Mesendoderm (in vitro differentiated cells): Measurements from ENCODE around the gene TCF4.

ENCODE experiments used
- DNase-seq: peaks from one replicate; pipeline ENCODE4 v3.0.0; 2013
- H2AK5ac ChIP-seq: 2 replicates; pipeline ENCODE4 v1.6.1; 2013; ENCODE audit warnings: low read length, inconsistent platforms
- H2BK120ac ChIP-seq: 2 replicates; pipeline ENCODE4 v1.6.1; 2013; ENCODE audit warnings: low read depth, mild to moderate bottlenecking, low read length, moderate library complexity, mixed read lengths
- H2BK15ac ChIP-seq: replicated peaks from 2 replicates; pipeline ENCODE4 v1.6.1; 2013; ENCODE audit warnings: low read depth, mild to moderate bottlenecking, moderate library complexity
- H2BK5ac ChIP-seq: 2 replicates; pipeline ENCODE4 v1.6.1; 2013; ENCODE audit warnings: low read length, inconsistent platforms
- H3K18ac ChIP-seq: 2 replicates; pipeline ENCODE4 v1.6.1; 2013; ENCODE audit warnings: mild to moderate bottlenecking, low read length, mixed read lengths
- H3K23ac ChIP-seq: one replicate; pipeline ENCODE4 v1.6.1; 2013; ENCODE audit warnings: low read length
- H3K27ac ChIP-seq: 2 replicates; pipeline ENCODE4 v1.5.1; 2013; ENCODE audit warnings: low read depth, mild to moderate bottlenecking, inconsistent platforms, low read length, moderate library complexity
- H3K27me3 ChIP-seq: 2 replicates; pipeline ENCODE4 v1.6.1; 2013; ENCODE audit warnings: low read length, control low read depth, mild to moderate bottlenecking, inconsistent platforms; ENCODE audit not compliant: insufficient read depth, poor library complexity
- H3K36me3 ChIP-seq: 2 replicates; pipeline ENCODE4 v1.6.1; 2013; ENCODE audit warnings: low read length, inconsistent platforms; ENCODE audit not compliant: control insufficient read depth, insufficient read depth
- H3K4ac ChIP-seq: one replicate; pipeline ENCODE4 v1.6.1; 2013; ENCODE audit warnings: low read depth, mild to moderate bottlenecking, low read length, moderate library complexity
- H3K4me1 ChIP-seq: 2 replicates; pipeline ENCODE4 v1.6.1; 2013; ENCODE audit warnings: low read depth, low read length, inconsistent platforms; ENCODE audit not compliant: control insufficient read depth
- H3K4me2 ChIP-seq: 2 replicates; pipeline ENCODE4 v1.6.1; 2013; ENCODE audit warnings: low read length
- H3K4me3 ChIP-seq: 2 replicates; pipeline ENCODE4 v1.5.1; 2013; ENCODE audit warnings: mild to moderate bottlenecking, low read length
- H3K56ac ChIP-seq: one replicate; pipeline ENCODE4 v1.6.1; 2013; ENCODE audit warnings: low read length
- H3K79me1 ChIP-seq: 2 replicates; pipeline ENCODE4 v1.6.1; 2013; ENCODE audit warnings: low read length, inconsistent platforms
- H3K79me2 ChIP-seq: 2 replicates; pipeline ENCODE4 v1.6.1; 2013; ENCODE audit warnings: mild to moderate bottlenecking, low read length; ENCODE audit not compliant: control insufficient read depth, insufficient read depth
- H3K9ac ChIP-seq: 2 replicates; pipeline ENCODE4 v1.6.1; 2013; ENCODE audit warnings: low read length, inconsistent platforms
- H4K5ac ChIP-seq: one replicate; pipeline ENCODE4 v1.6.1; 2013; ENCODE audit warnings: low read length
- H4K8ac ChIP-seq: one replicate; pipeline ENCODE4 v1.6.1; 2013; ENCODE audit warnings: low read depth, mild to moderate bottlenecking, control low read depth, low read length, moderate library complexity
- WGBS: extraction: QIAGEN DNeasy Blood & Tissue Kit; methylation state at CpG from one replicate; pipeline ENCODE4 v1.1.7; 2013; ENCODE audit warnings: low lambda C conversion rate, missing lambda C conversion rate; ENCODE audit not compliant: insufficient coverage; ENCODE audit errors: extremely low coverage; 5-methylcytosine and 5-hydroxymethylcytosine counted together

Gene TCF4

DNA sequence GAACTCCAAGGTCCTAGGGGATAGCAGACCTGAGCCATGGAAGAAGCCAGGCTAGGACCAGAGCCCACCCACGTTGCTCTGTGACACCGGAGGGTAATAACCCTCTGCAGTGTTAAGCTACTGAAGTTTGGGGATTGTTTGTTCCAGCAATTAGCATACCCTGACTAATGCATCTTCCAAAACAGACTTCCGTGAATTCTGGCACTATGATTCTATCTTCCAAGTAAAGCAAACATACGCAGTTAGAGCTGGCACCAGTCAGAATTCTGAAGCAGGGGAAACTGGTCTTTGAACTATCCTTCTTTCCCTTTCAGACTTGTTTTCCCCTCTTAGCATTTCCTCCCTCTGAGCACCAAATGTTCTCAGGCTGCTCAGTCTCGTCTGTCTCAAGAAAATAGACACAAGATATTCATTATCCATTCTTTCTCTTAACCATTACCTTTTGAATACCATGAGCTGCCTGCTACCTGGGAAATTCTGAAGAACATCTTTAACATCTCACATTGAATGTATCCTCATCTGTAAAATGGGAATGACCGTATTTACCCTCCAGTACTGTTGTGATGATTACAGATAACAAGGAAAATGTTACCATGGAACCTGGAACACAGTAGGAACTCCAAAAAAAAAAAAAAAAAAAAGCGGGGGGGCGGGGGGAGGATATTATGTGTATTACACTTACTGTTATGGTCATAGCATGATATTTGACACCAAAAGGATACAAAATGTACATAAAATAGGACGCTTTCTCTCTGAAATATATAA is 108.2 kb downstream of the TCF4 start:
- Histone ChIP-seq H3K4me1 (no peaks in the 10 kb centered on the region), H3K9ac (no peak overlapping the region), H3K4ac (no peak overlapping the region), H3K79me1 (peaks cover 30% of the 10 kb centered on the region), H4K5ac (no peak overlapping the region), H3K36me3 (no peaks in the 10 kb centered on the region), H2BK15ac (no peak overlapping the region), H3K4me3 (no peak overlapping the region), H3K27me3 (no peaks in the 10 kb centered on the region), H3K18ac (no peak overlapping the region), H3K4me2 (no peak overlapping the region), H2BK120ac (no peak overlapping the region), H4K8ac (no peak overlapping the region), H3K27ac (no peak overlapping the region), H3K23ac (no peak overlapping the region), H2AK5ac (no peak overlapping the region), H3K79me2 (peaks cover 28% of the 10 kb centered on the region), H2BK5ac (no peak overlapping the region), H3K56ac (no peak overlapping the region)
- no peak for DNase-seq
- WGBS = no CpG with 5 or more reads among the region's 9 CpGs

DNA sequence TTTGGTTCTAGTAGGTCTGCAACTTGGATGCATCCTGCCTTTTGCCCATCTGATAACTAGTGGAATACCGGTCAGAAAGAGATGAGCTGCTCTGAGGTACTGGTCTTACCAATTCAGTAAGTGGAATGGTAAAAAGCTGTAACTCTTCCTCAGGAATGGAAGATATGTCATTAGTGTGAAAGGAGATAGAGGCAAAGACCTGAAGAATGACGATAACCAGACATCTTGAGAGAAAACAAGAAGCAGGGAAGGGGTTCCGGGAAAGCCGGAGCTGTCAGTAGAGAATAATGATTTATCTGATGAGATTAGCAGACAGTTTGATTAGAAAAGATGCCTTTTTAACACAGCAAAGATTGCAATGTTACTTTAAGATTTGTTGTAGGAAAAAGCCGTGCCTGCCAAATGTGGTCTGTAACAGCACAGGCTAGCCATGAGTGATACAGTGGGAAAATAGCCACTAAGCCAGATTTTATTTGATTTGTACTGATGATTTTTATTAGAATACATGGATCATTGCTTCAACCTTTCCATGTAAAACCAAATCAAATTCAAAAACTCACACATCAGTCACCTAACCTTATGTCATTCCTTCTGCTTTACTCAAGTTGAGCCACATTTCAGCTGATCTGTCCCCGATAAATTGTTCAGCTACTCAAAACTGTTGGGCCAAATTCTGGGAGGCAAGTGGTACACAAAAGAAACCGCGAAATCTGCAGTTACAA is 110.0 kb downstream of the TCF4 start:
- DNase-seq = peak; percentile 55
- Histone ChIP-seq H3K56ac (no peak overlapping the region), H3K9ac (no peak overlapping the region), H3K23ac (no peak overlapping the region), H3K79me2 (peaks cover 26% of the 10 kb centered on the region), H4K8ac (no peak overlapping the region), H2BK15ac (peak overlapping the region; percentile 36), H3K4ac (no peak overlapping the region), H3K27me3 (no peaks in the 10 kb centered on the region), H3K4me2 (no peak overlapping the region), H4K5ac (no peak overlapping the region), H3K4me1 (peaks cover 2% of the 10 kb centered on the region), H2BK5ac (no peak overlapping the region), H3K18ac (no peak overlapping the region), H3K79me1 (peaks cover 29% of the 10 kb centered on the region), H3K27ac (no peak overlapping the region), H2AK5ac (no peak overlapping the region), H3K36me3 (no peaks in the 10 kb centered on the region), H2BK120ac (no peak overlapping the region), H3K4me3 (no peak overlapping the region)
- no CpG with 5 or more reads among the region's 8 CpGs for WGBS

DNA sequence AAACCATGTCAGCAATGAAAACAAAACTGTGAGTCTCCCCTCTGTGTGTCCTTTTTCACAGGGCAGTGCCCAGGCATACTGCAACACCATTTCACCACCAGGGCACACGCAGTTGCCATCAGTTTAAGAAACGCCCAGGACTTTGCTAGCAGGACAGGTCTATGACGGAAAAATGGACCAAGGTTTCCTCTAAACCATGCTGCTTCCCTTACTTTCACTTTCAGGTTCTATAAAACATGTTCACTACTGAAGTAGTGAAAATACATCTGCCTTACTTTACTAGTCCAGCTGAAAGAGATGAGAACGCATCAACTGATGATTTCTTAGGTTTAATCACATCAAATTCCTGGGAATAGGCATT is 110.5 kb downstream of the TCF4 start:
- DNase-seq = no peak
- no peak overlapping the region for H3K4me3 ChIP-seq
- no peak overlapping the region for H2BK15ac ChIP-seq

DNA sequence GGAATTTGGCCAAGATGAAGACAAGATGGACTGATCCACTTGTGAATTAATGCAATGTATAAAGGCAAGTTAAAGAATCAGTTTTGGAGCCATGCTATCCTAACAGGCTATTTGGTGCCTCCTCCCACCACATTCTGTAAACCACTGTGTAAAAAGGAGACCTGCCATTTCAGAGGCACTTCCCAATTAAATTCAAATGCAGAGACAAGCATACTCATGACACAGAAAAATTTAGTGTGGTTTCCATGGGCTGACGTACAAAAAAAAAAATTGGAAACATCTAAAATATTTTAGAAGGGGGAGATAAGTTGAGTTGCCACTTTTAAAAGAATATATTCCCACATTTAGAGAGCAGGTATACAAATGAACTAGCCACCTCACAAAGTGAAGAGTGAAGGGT is 112.1 kb downstream of the TCF4 start:
- no peak for DNase-seq
- WGBS = no CpG with 5 or more reads among the region's 1 CpG
- peaks cover 22% of the 10 kb centered on the region for H3K79me1 ChIP-seq
- peaks cover 20% of the 10 kb centered on the region for H3K79me2 ChIP-seq
- no peak overlapping the region for H3K4ac ChIP-seq
- H3K4me2 ChIP-seq = no peak overlapping the region
- no peak overlapping the region for H3K4me3 ChIP-seq
- no peaks in the 10 kb centered on the region for H3K36me3 ChIP-seq
- H3K4me1 ChIP-seq = peaks cover 2% of the 10 kb centered on the region
- H3K18ac ChIP-seq = no peak overlapping the region
- no peak overlapping the region for H3K27ac ChIP-seq
- H2BK5ac ChIP-seq = no peak overlapping the region
- no peak overlapping the region for H2BK15ac ChIP-seq
- no peak overlapping the region for H4K8ac ChIP-seq
- no peak overlapping the region for H4K5ac ChIP-seq
- H3K23ac ChIP-seq = no peak overlapping the region
- H3K56ac ChIP-seq = no peak overlapping the region
- no peak overlapping the region for H3K9ac ChIP-seq
- no peak overlapping the region for H2BK120ac ChIP-seq
- no peaks in the 10 kb centered on the region for H3K27me3 ChIP-seq
- H2AK5ac ChIP-seq = no peak overlapping the region

More for the DNA sequence above, 110.5 kb downstream of the TCF4 start:
- Histone ChIP-seq H4K8ac (no peak overlapping the region), H3K79me2 (peaks cover 26% of the 10 kb centered on the region), H3K4me1 (peaks cover 2% of the 10 kb centered on the region), H4K5ac (no peak overlapping the region), H3K27ac (no peak overlapping the region), H2AK5ac (no peak overlapping the region), H2BK5ac (no peak overlapping the region), H2BK120ac (no peak overlapping the region), H3K56ac (no peak overlapping the region), H3K18ac (no peak overlapping the region), H3K9ac (no peak overlapping the region), H3K27me3 (no peaks in the 10 kb centered on the region), H3K4me2 (no peak overlapping the region), H3K4ac (no peak overlapping the region), H3K23ac (no peak overlapping the region), H3K79me1 (peaks cover 29% of the 10 kb centered on the region), H3K36me3 (no peaks in the 10 kb centered on the region)
- WGBS = no CpG with 5 or more reads among the region's 4 CpGs

DNA sequence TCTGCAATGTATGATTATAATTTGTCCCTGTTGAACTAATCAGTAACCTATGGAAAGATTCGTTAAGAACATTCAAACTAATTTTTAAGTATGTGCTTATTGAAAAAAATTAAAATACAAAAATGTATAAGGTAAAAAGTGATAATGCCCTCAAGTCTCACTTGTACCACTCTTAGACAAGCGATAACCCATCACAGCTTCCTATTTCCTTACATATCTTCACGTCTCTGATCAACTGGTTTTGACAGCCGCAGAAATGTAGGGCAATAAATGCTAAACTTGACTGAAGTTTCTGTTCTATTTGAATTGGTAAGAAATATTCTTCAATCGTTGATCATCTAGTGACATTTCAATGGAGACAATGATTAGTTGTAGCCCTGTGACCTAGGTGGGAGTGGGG is 112.5 kb downstream of the TCF4 start:
- Histone ChIP-seq H2BK15ac (no peak overlapping the region), H2BK5ac (no peak overlapping the region), H3K27ac (no peak overlapping the region), H2AK5ac (no peak overlapping the region), H3K4me1 (peaks cover 2% of the 10 kb centered on the region), H3K79me1 (peaks cover 23% of the 10 kb centered on the region), H4K8ac (no peak overlapping the region), H3K9ac (no peak overlapping the region), H3K4me2 (no peak overlapping the region), H3K4me3 (no peak overlapping the region), H3K4ac (no peak overlapping the region), H3K23ac (no peak overlapping the region), H3K79me2 (peaks cover 21% of the 10 kb centered on the region), H3K56ac (no peak overlapping the region), H4K5ac (no peak overlapping the region), H2BK120ac (no peak overlapping the region), H3K36me3 (no peaks in the 10 kb centered on the region), H3K18ac (no peak overlapping the region), H3K27me3 (no peaks in the 10 kb centered on the region)
- WGBS = no CpG with 5 or more reads among the region's 5 CpGs
- DNase-seq = no peak
